Peyer's patch (tissue), 4 donors: Measurements from ENCODE around the gene TLX1.

Source experiments
- POLR2A ChIP-seq, 2 donors: fragments of 450-650 bp; IDR thresholded peaks; one replicate each; pipeline ENCODE4 v1.5.1; 2017; ENCODE audit warnings: antibody characterized with exemption in 2 of 2, mild to moderate bottlenecking in 2 of 2, moderate library complexity in 2 of 2
- TF ChIP-seq, protein P1 (sequence below), 6 experiments: fragments of 450-650 bp in 4 of 6; fragments of 200-600 bp in 2 of 6; sonication (generic) in 1 of 6; IDR thresholded peaks; one replicate each; pipeline ENCODE4 v1.5.1; 2017 to 2019; ENCODE audit warnings: antibody characterized with exemption in 6 of 6, mild to moderate bottlenecking in 3 of 6, moderate library complexity in 1 of 6

GRCh38 chr10:101094121-101094879 is 36.8 kb upstream of the TLX1 start:
- TF ChIP-seq, protein P1, sequence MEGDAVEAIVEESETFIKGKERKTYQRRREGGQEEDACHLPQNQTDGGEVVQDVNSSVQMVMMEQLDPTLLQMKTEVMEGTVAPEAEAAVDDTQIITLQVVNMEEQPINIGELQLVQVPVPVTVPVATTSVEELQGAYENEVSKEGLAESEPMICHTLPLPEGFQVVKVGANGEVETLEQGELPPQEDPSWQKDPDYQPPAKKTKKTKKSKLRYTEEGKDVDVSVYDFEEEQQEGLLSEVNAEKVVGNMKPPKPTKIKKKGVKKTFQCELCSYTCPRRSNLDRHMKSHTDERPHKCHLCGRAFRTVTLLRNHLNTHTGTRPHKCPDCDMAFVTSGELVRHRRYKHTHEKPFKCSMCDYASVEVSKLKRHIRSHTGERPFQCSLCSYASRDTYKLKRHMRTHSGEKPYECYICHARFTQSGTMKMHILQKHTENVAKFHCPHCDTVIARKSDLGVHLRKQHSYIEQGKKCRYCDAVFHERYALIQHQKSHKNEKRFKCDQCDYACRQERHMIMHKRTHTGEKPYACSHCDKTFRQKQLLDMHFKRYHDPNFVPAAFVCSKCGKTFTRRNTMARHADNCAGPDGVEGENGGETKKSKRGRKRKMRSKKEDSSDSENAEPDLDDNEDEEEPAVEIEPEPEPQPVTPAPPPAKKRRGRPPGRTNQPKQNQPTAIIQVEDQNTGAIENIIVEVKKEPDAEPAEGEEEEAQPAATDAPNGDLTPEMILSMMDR (IDR thresholded peaks at IDR 0.05): no peak
- TF ChIP-seq POLR2A (IDR thresholded peaks at IDR 0.05): no peak
